ENCODE measurements around the gene TMC1. TPM values are rescaled to one million over a fixed set of nuclear protein-coding genes. Genes with fewer than 3 reads are reported as not detected.

Gene TMC1
- total and polyA plus RNA-seq, 9 donors, result 0.12 to 1.4 (median 0.48) TPM

DNA sequence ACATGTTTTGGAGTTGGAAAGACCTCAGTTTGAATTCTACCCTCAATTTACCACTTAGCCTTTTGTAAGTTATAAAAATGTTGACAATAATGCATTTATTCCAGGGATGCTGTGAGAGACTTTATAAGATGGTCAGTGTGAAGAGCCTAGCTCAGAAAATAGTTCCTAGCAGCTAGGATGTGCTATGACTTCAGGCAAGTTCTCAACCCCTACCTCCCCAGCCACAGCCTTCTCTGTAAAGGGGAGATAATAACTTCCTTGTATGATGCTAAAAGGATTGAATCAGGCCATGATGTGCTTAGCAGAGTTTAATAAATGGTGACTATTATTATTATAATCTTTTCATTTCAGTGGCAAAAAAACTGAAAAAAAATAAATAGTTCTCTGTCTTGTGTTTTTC, 353.8 kb downstream of the TMC1 start:
- Histone ChIP-seq H3K4me3 (no peak overlapping the region), H3K27me3 (no peaks in the 10 kb centered on the region), H3K36me3 (no peaks in the 10 kb centered on the region), H3K4me1 (ENCODE audit: insufficient read depth) (peaks cover 8% of the 10 kb centered on the region), H3K9me3 (no peaks in the 10 kb centered on the region), H3K27ac (no peak overlapping the region)
- intact Hi-C loops (cut with DNase I), result loop anchor here in 1 of 4 donors (10.0 kb wide), 1 partner anchor 150 kb away; no protein-coding TSS in a partner anchor
- no peak for DNase-seq
- no peak for TF ChIP-seq POLR2A (IDR thresholded peaks at IDR 0.05)

DNA sequence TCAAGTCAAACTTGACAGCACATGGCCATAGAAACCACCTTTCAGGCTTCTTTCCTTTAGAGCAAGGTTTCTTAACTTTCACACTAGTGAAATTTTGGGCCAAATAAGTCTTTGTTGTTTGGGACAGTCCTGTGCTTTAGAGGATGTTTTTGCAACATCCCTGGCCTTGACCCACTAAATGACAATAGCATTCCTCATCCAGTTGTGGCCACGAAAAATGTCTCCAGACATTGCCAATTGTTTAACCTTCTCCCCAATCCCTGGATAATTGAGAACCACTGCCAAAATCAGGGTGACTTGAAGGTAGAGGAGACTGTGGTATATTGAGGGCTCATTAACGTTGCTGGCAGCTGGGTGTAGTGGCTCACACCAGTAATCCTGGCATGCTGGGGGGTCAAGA, 359.4 kb downstream of the TMC1 start:
- intact Hi-C loops (cut with DNase I), result no loop called here
- Histone ChIP-seq H3K4me3 (no peak overlapping the region), H3K27ac (no peak overlapping the region), H3K9me3 (no peaks in the 10 kb centered on the region), H3K4me1 (ENCODE audit: insufficient read depth) (peaks cover 6% of the 10 kb centered on the region), H3K36me3 (no peaks in the 10 kb centered on the region), H3K27me3 (no peaks in the 10 kb centered on the region)
- 37 to 49% (median 42%) methylated on average over 2 of the region's 2 CpGs for WGBS, 3 donors
- TF ChIP-seq EP300 (IDR thresholded peaks at IDR 0.05), result no peak
- no peak for DNase-seq

DNA sequence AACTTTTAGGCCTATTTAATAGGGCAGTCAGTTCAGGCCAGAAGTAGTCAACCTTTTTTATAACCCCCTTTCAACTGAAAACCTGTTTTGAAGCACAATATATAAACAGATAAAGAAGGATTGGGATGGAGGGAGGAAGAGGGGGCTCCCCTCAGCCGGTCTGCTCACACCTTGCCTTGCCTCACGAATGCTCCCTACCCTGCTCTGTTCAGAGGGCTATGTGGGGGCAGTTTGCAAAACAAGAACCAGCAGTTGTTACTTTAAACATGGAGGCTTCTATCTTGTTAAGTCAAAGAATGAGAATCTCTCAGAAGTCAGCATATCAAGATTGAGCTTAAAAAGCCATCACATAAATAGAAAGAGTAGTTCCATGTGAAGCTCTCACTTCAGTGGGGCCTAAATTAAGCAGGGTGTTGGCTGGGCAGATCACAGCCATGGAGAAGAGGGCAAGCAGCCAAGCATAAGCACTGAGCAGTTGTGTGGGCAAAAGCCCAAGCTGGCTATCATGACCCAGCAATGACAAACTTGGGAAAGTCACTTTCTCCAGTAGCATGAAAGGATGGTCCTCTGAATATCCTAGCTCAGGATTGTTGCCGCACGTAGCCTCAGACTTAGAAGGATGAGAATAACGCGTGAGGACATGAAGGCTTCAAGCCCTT, 360.8 kb downstream of the TMC1 start:
- no peaks in the 10 kb centered on the region for H3K36me3 ChIP-seq
- DNase-seq, result peak in 1 of 5 donors; percentile 17
- H3K4me3 ChIP-seq, result no peak overlapping the region
- 92 to 95% (median 94%) methylated on average over 6 of the region's 6 CpGs for WGBS, 3 donors
- H3K27ac ChIP-seq, result no peak overlapping the region
- intact Hi-C loops (cut with DNase I), result no loop called here
- H3K27me3 ChIP-seq, result no peaks in the 10 kb centered on the region
- H3K4me1 ChIP-seq (ENCODE audit: insufficient read depth), result peaks cover 6% of the 10 kb centered on the region
- H3K9me3 ChIP-seq, result no peaks in the 10 kb centered on the region
- TF ChIP-seq EP300 (IDR thresholded peaks at IDR 0.05) (no peak), POLR2A (IDR thresholded peaks at IDR 0.05) (no peak)

DNA sequence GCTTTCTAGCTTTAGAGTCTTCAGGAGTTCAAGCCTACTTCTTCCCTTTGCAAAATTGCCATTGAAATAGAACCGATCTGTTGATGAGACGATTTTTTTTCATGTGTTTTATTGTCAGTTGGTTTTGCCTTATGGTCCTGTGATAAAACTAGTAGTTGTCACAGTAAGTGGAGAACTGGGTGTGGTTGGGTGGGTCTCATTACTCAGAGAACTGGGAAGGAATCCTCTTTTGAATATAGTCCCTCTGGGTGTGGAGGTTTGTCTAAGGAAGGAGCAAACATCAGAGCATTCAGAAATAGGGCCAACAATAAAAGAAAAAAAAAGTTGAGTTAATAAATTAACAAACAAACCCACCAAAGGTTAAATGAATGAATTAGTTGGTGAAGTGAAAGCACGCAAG, 362.5 kb downstream of the TMC1 start:
- Histone ChIP-seq H3K27ac (no peak overlapping the region), H3K27me3 (no peaks in the 10 kb centered on the region), H3K4me1 (ENCODE audit: insufficient read depth) (peaks cover 6% of the 10 kb centered on the region), H3K4me3 (no peak overlapping the region), H3K36me3 (no peaks in the 10 kb centered on the region), H3K9me3 (no peaks in the 10 kb centered on the region)
- 90 to 99% (median 93%) methylated on average over 3 of the region's 3 CpGs for WGBS, 3 donors
- no peak for DNase-seq
- intact Hi-C loops (cut with DNase I), result no loop called here
- TF ChIP-seq POLR2A (IDR thresholded peaks at IDR 0.05) (no peak), EP300 (IDR thresholded peaks at IDR 0.05) (no peak)
- TF ChIP-seq, protein P1, sequence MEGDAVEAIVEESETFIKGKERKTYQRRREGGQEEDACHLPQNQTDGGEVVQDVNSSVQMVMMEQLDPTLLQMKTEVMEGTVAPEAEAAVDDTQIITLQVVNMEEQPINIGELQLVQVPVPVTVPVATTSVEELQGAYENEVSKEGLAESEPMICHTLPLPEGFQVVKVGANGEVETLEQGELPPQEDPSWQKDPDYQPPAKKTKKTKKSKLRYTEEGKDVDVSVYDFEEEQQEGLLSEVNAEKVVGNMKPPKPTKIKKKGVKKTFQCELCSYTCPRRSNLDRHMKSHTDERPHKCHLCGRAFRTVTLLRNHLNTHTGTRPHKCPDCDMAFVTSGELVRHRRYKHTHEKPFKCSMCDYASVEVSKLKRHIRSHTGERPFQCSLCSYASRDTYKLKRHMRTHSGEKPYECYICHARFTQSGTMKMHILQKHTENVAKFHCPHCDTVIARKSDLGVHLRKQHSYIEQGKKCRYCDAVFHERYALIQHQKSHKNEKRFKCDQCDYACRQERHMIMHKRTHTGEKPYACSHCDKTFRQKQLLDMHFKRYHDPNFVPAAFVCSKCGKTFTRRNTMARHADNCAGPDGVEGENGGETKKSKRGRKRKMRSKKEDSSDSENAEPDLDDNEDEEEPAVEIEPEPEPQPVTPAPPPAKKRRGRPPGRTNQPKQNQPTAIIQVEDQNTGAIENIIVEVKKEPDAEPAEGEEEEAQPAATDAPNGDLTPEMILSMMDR (IDR thresholded peaks at IDR 0.05), result no peak

DNA sequence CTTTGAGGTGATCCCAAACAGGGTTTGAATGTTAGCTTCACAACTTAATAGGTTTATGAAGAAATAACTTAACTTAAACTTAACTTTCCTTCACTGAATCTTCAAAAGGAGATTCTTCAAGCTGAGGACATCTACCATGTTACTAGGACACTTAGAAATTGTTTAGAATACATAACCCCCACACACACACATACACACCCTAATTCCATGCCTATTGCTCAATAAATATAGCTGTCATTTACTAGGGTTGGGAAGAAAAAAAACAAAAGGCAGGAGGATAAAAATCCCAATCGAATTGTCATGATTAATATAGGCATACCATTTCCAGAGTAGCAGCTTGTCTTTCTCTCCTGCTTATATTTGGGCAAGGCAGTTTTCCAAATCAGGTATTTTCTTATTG, 363.1 kb downstream of the TMC1 start:
- WGBS, 3 donors, result 80 to 91% (median 83%) methylated on average over 1 of the region's 1 CpG

More for the DNA sequence above, 363.1 kb downstream of the TMC1 start:
- TF ChIP-seq, protein P1 (IDR thresholded peaks at IDR 0.05), result no peak
- TF ChIP-seq EP300 (IDR thresholded peaks at IDR 0.05) (no peak), POLR2A (IDR thresholded peaks at IDR 0.05) (no peak)
- no peaks in the 10 kb centered on the region for H3K27me3 ChIP-seq
- peaks cover 6% of the 10 kb centered on the region for H3K4me1 ChIP-seq (ENCODE audit: insufficient read depth)
- intact Hi-C loops (cut with DNase I), result no loop called here
- no peak for DNase-seq
- H3K27ac ChIP-seq, result no peak overlapping the region
- H3K4me3 ChIP-seq, result no peak overlapping the region
- no peaks in the 10 kb centered on the region for H3K9me3 ChIP-seq
- no peaks in the 10 kb centered on the region for H3K36me3 ChIP-seq

Other genes with a start within 250 kb of the TMC1 start
- 100 to 1,000 TPM; 198 to 904 (median 321) TPM for gene ZFAND5, start 156.4 kb upstream of the TMC1 start, total RNA-seq
- 100 to 1,000 TPM; 146 to 208 TPM for gene ZFAND5, start 156.4 kb upstream of the TMC1 start, polyA plus RNA-seq

All from ovary (tissue), 9 donors.